ENCODE measurements around the gene ARRDC1.

Gene ARRDC1

GRCh38 chr9:137606005-137606621 is 627 bp downstream of the ARRDC1 start:
- peaks cover 8% of the 10 kb centered on the region for H3K27me3 ChIP-seq (ENCODE audit: control insufficient read depth, insufficient read depth, low read length)
- H3K9ac ChIP-seq (ENCODE audit: low read depth, low read length) = peak overlapping the region; percentile 60
- H3K4me1 ChIP-seq (ENCODE audit: control insufficient read depth, insufficient read depth, low read length) = peaks cover 3% of the 10 kb centered on the region
- no peaks in the 10 kb centered on the region for H3K36me3 ChIP-seq (ENCODE audit: control insufficient read depth, insufficient read depth, low read length)
- H3K9me3 ChIP-seq (ENCODE audit: control insufficient read depth, insufficient read depth, low read length) = no peaks in the 10 kb centered on the region
- H3K4me3 ChIP-seq (ENCODE audit: low read depth, low read length) = peak overlapping the region; percentile 68

- peaks cover 5% of the 10 kb centered on the region for H3K4me1 ChIP-seq (ENCODE audit: control insufficient read depth, insufficient read depth, low read length)
- H3K4me3 ChIP-seq (ENCODE audit: low read depth, low read length) = peak overlapping the region; percentile 68
- H3K27me3 ChIP-seq (ENCODE audit: control insufficient read depth, insufficient read depth, low read length) = peaks cover 8% of the 10 kb centered on the region
- H3K9me3 ChIP-seq (ENCODE audit: control insufficient read depth, insufficient read depth, low read length) = no peaks in the 10 kb centered on the region
- H3K36me3 ChIP-seq (ENCODE audit: control insufficient read depth, insufficient read depth, low read length) = no peaks in the 10 kb centered on the region
- H3K9ac ChIP-seq (ENCODE audit: low read depth, low read length) = no peak overlapping the region
These were observed 1.2 kb downstream of the ARRDC1 start for GRCh38 chr9:137606734-137607138.

GRCh38 chr9:137607141-137607857 is 1.8 kb downstream of the ARRDC1 start:
- H3K36me3 ChIP-seq (ENCODE audit: control insufficient read depth, insufficient read depth, low read length) = no peaks in the 10 kb centered on the region
- H3K9ac ChIP-seq (ENCODE audit: low read depth, low read length) = no peak overlapping the region
- H3K4me1 ChIP-seq (ENCODE audit: control insufficient read depth, insufficient read depth, low read length) = peaks cover 8% of the 10 kb centered on the region
- H3K27me3 ChIP-seq (ENCODE audit: control insufficient read depth, insufficient read depth, low read length) = peaks cover 8% of the 10 kb centered on the region
- peak overlapping the region; percentile 68 for H3K4me3 ChIP-seq (ENCODE audit: low read depth, low read length)
- H3K9me3 ChIP-seq (ENCODE audit: control insufficient read depth, insufficient read depth, low read length) = no peaks in the 10 kb centered on the region

- no peaks in the 10 kb centered on the region for H3K9me3 ChIP-seq (ENCODE audit: control insufficient read depth, insufficient read depth, low read length)
- no peak overlapping the region for H3K9ac ChIP-seq (ENCODE audit: low read depth, low read length)
- no peaks in the 10 kb centered on the region for H3K27me3 ChIP-seq (ENCODE audit: control insufficient read depth, insufficient read depth, low read length)
- H3K4me3 ChIP-seq (ENCODE audit: low read depth, low read length) = no peak overlapping the region
- peaks cover 8% of the 10 kb centered on the region for H3K4me1 ChIP-seq (ENCODE audit: control insufficient read depth, insufficient read depth, low read length)
- peaks cover 24% of the 10 kb centered on the region for H3K36me3 ChIP-seq (ENCODE audit: control insufficient read depth, insufficient read depth, low read length)
These were observed 5.5 kb downstream of the ARRDC1 start for GRCh38 chr9:137610944-137611343.

GRCh38 chr9:137611623-137612609 is 6.4 kb downstream of the ARRDC1 start:
- no peaks in the 10 kb centered on the region for H3K9me3 ChIP-seq (ENCODE audit: control insufficient read depth, insufficient read depth, low read length)
- peaks cover 30% of the 10 kb centered on the region for H3K36me3 ChIP-seq (ENCODE audit: control insufficient read depth, insufficient read depth, low read length)
- H3K4me1 ChIP-seq (ENCODE audit: control insufficient read depth, insufficient read depth, low read length) = peaks cover 8% of the 10 kb centered on the region
- H3K27me3 ChIP-seq (ENCODE audit: control insufficient read depth, insufficient read depth, low read length) = no peaks in the 10 kb centered on the region
- no peak overlapping the region for H3K4me3 ChIP-seq (ENCODE audit: low read depth, low read length)
- no peak overlapping the region for H3K9ac ChIP-seq (ENCODE audit: low read depth, low read length)

GRCh38 chr9:137612741-137613142 is 7.3 kb downstream of the ARRDC1 start:
- H3K9ac ChIP-seq (ENCODE audit: low read depth, low read length) = peak overlapping the region; percentile 47
- peaks cover 8% of the 10 kb centered on the region for H3K4me1 ChIP-seq (ENCODE audit: control insufficient read depth, insufficient read depth, low read length)
- no peak overlapping the region for H3K4me3 ChIP-seq (ENCODE audit: low read depth, low read length)

GRCh38 chr9:137613259-137613658 is 7.8 kb downstream of the ARRDC1 start:
- peaks cover 8% of the 10 kb centered on the region for H3K4me1 ChIP-seq (ENCODE audit: control insufficient read depth, insufficient read depth, low read length)
- no peaks in the 10 kb centered on the region for H3K9me3 ChIP-seq (ENCODE audit: control insufficient read depth, insufficient read depth, low read length)
- H3K4me3 ChIP-seq (ENCODE audit: low read depth, low read length) = no peak overlapping the region
- peak overlapping the region; percentile 47 for H3K9ac ChIP-seq (ENCODE audit: low read depth, low read length)
- peaks cover 30% of the 10 kb centered on the region for H3K36me3 ChIP-seq (ENCODE audit: control insufficient read depth, insufficient read depth, low read length)
- H3K27me3 ChIP-seq (ENCODE audit: control insufficient read depth, insufficient read depth, low read length) = no peaks in the 10 kb centered on the region

More at GRCh38 chr9:137612741-137613142, 7.3 kb downstream of the ARRDC1 start:
- Histone ChIP-seq H3K36me3 (ENCODE audit: control insufficient read depth, insufficient read depth, low read length) (peaks cover 30% of the 10 kb centered on the region), H3K9me3 (ENCODE audit: control insufficient read depth, insufficient read depth, low read length) (no peaks in the 10 kb centered on the region), H3K27me3 (ENCODE audit: control insufficient read depth, insufficient read depth, low read length) (no peaks in the 10 kb centered on the region)

GRCh38 chr9:137613738-137614523 is 8.4 kb downstream of the ARRDC1 start:
- peaks cover 30% of the 10 kb centered on the region for H3K36me3 ChIP-seq (ENCODE audit: control insufficient read depth, insufficient read depth, low read length)
- H3K9ac ChIP-seq (ENCODE audit: low read depth, low read length) = no peak overlapping the region
- no peaks in the 10 kb centered on the region for H3K27me3 ChIP-seq (ENCODE audit: control insufficient read depth, insufficient read depth, low read length)
- no peaks in the 10 kb centered on the region for H3K9me3 ChIP-seq (ENCODE audit: control insufficient read depth, insufficient read depth, low read length)
- peaks cover 8% of the 10 kb centered on the region for H3K4me1 ChIP-seq (ENCODE audit: control insufficient read depth, insufficient read depth, low read length)
- no peak overlapping the region for H3K4me3 ChIP-seq (ENCODE audit: low read depth, low read length)

- Histone ChIP-seq H3K9me3 (ENCODE audit: control insufficient read depth, insufficient read depth, low read length) (no peaks in the 10 kb centered on the region), H3K4me3 (ENCODE audit: low read depth, low read length) (no peak overlapping the region), H3K4me1 (ENCODE audit: control insufficient read depth, insufficient read depth, low read length) (peaks cover 8% of the 10 kb centered on the region), H3K27me3 (ENCODE audit: control insufficient read depth, insufficient read depth, low read length) (no peaks in the 10 kb centered on the region), H3K9ac (ENCODE audit: low read depth, low read length) (no peak overlapping the region), H3K36me3 (ENCODE audit: control insufficient read depth, insufficient read depth, low read length) (peaks cover 30% of the 10 kb centered on the region)
These were observed 9.3 kb downstream of the ARRDC1 start for GRCh38 chr9:137614631-137615386.

GRCh38 chr9:137615387-137615871 is 9.9 kb downstream of the ARRDC1 start:
- Histone ChIP-seq H3K9ac (ENCODE audit: low read depth, low read length) (no peak overlapping the region), H3K9me3 (ENCODE audit: control insufficient read depth, insufficient read depth, low read length) (no peaks in the 10 kb centered on the region), H3K4me3 (ENCODE audit: low read depth, low read length) (no peak overlapping the region), H3K4me1 (ENCODE audit: control insufficient read depth, insufficient read depth, low read length) (peaks cover 8% of the 10 kb centered on the region), H3K36me3 (ENCODE audit: control insufficient read depth, insufficient read depth, low read length) (peaks cover 30% of the 10 kb centered on the region), H3K27me3 (ENCODE audit: control insufficient read depth, insufficient read depth, low read length) (no peaks in the 10 kb centered on the region)
